Ramos (cell line): ENCODE measurements around the gene NOTO.
"Not testable (repeated sequence)": the region's sequence is repeated elsewhere in the genome, so short reads cannot be mapped to it uniquely, and the experiment has no call there.

Experiments used
- in situ Hi-C: fragments of 300-500 bp; cut with MboI; formaldehyde crosslinking; loops from one replicate; pipeline ENCODE4 v1.14.3; 2022; ENCODE audit warnings: low sequenced_read_pairs; ENCODE audit not compliant: unreplicated experiment

The NOTO gene

DNA sequence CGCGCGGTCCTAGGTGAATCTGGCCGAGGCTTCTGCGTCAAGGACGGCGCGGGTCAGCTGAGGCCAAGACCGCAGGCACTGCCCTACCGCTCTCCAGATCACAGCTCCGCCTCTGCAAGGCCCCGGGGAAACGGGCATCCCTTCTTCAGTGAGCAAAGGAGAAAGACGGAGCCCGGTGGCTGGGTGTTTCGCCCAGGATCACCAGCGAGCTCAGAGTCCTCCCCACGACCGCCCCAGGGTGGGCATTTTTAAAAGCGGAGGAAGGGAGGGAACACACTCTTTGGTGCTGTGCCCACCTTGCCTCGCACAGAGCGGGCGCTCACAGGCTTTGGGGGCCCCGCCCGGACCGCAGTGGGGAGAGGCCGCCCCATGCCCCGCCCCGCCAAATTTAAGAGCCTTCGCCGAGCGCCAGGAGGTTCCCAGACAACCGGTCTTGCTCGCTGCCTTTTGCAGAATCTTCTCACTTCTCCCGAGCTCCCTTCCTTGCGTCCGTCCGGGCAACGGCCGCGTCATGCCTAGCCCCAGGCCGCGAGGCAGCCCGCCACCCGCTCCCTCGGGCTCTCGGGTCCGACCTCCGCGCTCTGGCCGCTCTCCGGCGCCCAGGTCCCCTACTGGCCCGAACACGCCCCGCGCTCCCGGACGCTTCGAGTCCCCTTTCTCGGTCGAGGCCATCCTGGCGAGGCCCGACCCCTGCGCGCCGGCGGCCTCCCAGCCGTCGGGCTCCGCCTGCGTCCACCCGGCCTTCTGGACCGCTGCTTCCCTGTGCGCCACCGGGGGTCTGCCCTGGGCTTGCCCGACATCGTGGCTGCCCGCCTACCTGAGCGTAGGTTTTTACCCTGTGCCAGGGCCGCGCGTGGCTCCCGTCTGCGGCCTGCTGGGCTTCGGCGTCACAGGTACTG lies at the start of gene NOTO:
NOTO (plus strand) TSS at position 419 of the 899 bp plus-strand sequence; CDS start at position 512, 93 bp downstream.
- in situ Hi-C loops: no loop called here

- in situ Hi-C loops: no loop called here
These were observed 45.7 kb upstream of the NOTO start for GRCh38 chr2:73156539-73157124.

DNA sequence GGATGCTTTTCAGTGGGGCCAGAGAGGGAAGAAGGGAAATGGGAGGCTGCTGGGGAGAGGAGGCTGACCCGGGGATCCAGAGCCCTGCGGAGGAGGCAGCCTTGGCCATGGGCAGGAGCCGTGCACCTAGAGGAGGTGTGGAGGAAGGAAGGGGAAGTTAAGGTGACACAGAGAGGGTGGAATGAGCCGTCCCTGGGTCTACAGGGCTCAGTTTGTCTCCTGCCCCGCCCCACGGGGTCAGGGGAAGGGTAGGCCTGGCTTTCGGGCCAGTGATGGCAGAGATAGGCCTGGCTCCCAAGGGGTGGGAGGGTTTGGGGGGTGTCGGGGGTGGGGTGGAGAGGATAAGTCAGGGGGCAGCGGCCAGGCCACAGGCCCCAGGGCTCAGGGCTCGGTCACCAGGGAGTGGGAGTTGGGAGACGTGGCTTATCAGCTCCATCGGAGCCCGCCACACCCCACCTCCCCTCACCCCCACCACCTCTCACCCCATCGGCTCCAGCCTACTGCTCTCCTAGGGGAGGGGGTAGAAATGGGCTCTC lies 39.5 kb upstream of the NOTO start:
- in situ Hi-C loops: no loop called here

- in situ Hi-C loops: no loop called here
These were observed 38.6 kb upstream of the NOTO start for GRCh38 chr2:73163483-73164367.

DNA sequence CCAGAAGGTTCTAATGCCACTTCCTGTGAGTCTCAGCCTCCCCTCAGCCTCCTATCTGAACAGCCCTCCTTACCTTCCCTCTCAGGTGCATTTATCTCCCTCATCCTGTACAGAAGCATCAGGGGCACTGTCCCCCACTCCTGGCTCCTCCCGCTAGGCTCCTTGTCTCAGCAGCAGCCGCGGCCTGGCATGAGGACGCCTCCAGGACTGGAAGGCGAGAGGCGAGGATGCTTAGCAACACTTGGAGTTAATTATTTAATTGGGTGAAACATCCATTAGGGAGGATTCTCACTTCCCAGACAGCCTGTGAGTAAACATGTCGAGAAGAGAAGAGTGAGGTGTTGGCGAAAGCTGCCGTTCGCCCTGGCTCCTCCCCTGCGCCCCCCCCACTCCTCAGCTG lies 36.4 kb upstream of the NOTO start:
- in situ Hi-C loops: not testable (repeated sequence)

DNA sequence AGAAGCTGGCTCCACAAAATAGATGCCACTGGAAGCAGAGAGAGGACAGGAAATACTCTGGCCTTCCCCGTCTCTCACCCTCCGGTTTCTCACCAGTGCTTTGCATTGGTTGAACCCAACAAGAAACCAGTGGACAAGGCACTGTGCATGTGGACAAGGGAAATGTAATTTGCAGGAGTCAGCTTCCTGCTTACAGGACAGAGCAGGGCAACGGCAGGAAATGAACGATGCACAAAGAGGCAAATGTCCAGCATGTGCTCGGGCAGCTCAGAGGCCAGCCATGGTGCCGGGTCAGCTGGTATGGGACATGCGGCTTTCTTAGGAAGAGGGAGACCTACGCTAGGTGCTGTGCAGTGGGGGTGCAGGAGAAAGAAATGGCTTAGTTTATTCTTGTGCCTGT lies 35.6 kb upstream of the NOTO start:
- in situ Hi-C loops: not testable (repeated sequence)

- in situ Hi-C loops: not testable (repeated sequence)
These were observed 34.0 kb upstream of the NOTO start for GRCh38 chr2:73168348-73168747.

DNA sequence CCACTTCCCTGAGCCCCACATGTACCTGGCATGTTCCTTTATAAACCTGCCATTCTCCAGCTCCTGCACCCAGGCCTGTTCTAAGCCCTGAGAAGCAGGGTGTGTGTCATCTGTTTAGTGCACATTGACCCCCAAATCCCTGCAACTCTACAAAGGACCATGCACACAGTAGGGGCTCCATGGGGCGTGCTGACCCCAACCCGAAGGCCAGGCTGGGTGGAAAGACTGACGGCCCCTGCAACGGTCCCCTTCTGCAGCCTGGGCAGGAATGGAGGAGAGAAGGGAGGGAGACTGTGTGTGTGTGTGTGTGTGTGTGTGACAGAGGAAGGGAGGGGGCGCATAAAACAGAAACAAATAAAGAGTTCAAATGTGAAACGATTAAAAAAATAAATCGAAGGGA lies 32.0 kb upstream of the NOTO start:
- in situ Hi-C loops: loop anchor here (10.0 kb wide), 2 partner anchors 86 to 276 kb away; no protein-coding TSS in a partner anchor

GRCh38 chr2:73172963-73173362 lies 29.4 kb upstream of the NOTO start:
- in situ Hi-C loops: loop anchor here (10.0 kb wide), 2 partner anchors 88 to 278 kb away; no protein-coding TSS in a partner anchor

GRCh38 chr2:73173781-73174180 lies 28.6 kb upstream of the NOTO start:
- in situ Hi-C loops: loop anchor here (10.0 kb wide), 2 partner anchors 89 to 279 kb away; no protein-coding TSS in a partner anchor

GRCh38 chr2:73174244-73174643 lies 28.1 kb upstream of the NOTO start:
- in situ Hi-C loops: loop anchor here (10.0 kb wide), 2 partner anchors 89 to 279 kb away; no protein-coding TSS in a partner anchor

DNA sequence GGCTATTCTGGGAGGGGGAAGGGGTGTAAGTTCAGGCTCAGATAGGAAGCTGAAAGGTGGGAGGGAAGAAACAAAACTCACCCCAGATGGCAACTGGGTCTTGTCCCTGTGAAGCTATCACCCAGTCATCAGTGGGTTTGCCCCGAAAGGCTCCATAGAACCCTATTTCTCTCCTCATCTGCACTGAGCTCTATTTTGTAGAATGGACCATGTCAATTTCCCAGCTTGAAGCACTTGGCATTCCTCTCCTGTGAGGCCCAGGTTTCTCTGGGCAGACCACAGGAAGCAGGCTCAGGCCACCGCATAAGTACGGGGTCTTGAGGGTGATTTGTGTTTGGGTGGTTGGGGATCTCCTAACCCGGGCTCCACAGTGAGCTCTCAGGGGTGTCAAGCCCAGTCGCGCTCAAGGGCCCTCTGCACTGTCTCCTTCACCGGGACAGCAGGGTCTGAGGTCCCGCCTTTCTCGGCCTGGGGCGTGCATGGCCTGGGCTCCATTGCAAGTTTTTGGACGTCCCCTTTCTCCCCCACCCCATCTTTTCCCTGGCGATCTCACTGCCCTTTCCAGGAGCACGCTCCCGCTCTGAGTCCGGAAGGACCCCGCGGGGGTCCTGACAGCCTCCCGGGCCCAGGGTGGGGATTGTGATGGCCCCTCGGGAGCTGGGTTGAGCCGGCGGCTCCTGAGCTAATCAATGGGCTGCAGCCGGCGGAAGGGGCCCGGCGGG lies 27.3 kb upstream of the NOTO start:
- in situ Hi-C loops: loop anchor here (10.0 to 25.0 kb wide), 3 partner anchors 90 to 280 kb away; no protein-coding TSS in a partner anchor

- in situ Hi-C loops: loop anchor here (10.0 to 25.0 kb wide), 3 partner anchors 91 to 281 kb away; no protein-coding TSS in a partner anchor
These were observed 26.6 kb upstream of the NOTO start for GRCh38 chr2:73175663-73176204.

DNA sequence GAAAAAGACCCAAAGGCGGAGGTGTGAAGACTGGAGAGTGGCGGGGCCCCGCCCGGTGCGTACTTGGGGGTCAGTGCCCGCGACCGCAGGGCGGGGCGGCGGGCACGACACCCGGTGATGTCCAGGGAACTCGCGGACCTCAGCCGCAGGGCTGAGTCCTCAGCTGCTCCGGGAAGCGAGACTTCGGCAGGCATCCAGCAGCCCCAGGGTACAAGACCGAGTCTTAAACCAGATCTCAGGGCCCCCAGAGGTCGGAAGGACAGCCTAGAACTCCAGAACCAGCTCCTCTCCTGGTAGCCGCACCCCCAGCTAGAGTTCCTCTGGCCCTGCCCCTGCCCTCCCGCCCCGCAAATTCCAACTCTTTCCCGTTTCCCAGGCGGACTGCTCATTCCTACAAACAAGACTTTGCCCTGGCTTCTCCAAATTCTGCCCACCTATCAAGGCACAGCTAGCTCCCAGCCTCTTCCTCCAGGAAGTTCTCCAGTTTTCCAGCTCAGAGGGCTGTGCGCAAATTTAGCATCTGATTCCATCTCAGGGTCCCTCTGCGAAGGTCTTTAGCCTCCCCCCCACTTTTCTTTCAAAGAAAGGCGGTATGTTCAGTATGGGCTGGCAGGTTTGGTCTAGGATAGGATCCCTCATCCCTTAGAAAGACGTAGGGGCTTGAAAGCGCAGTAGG lies 26.0 kb upstream of the NOTO start:
- in situ Hi-C loops: loop anchor here (10.0 to 25.0 kb wide), 3 partner anchors 92 to 282 kb away; no protein-coding TSS in a partner anchor

GRCh38 chr2:73176881-73177644 lies 25.3 kb upstream of the NOTO start:
- in situ Hi-C loops: loop anchor here (10.0 to 25.0 kb wide), 3 partner anchors 92 to 282 kb away; no protein-coding TSS in a partner anchor

DNA sequence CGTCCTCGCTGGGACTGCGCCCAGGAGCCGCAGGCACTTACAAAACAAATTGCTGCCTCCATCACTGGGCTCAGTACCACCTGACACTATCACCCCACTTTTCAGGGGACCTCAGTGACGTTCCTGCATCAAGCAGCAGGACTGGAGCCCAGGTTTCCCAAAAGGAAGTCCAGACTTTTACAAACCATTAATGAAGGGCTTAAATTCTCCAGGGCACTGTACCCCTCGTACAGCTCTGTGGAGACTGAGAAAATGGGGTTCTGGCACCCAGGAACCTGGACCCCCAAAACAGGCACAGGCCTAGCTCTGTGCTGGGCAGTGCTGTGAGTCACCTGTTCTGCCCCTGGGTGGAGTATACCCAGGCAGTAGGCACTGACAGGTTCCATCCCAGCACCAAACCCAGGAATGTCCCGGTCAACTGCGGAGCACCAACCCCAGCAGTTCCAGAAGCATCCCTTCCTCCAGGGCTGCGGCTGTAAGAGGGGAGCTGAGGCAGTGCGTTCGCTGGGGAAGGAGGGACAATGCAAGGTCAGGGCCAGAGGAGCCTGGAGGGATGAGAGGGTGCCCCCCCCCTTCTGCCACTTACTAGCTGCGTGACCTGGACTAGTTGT lies 24.6 kb upstream of the NOTO start:
- in situ Hi-C loops: loop anchor here (10.0 to 25.0 kb wide), 3 partner anchors 93 to 283 kb away; no protein-coding TSS in a partner anchor

- in situ Hi-C loops: loop anchor here (25.0 kb wide), 1 partner anchor 199 kb away; no protein-coding TSS in a partner anchor
These were observed 16.4 kb upstream of the NOTO start for GRCh38 chr2:73185965-73186364.
